Endothelial cell of umbilical vein (primary cell): Measurements from ENCODE around the gene ADARB1. TPM values are rescaled to one million over a fixed set of nuclear protein-coding genes. Genes with fewer than 3 reads are reported as not detected.

ENCODE experiments used
- BruUV-seq: library from RNA; stranded (reverse); fragments of 400-500 nt; replicated peaks from 2 replicates; lab custom pipeline; 2021; lab: Mats Ljungman, UMichigan
- CTCF ChIA-PET: fragments of 300-600, 350-600 bp; sonication (Branson Sonifier 250); formaldehyde crosslinking; loops from one replicate; lab custom pipeline; 2021; ENCODE audit warnings: antibody characterized with exemption, inconsistent platforms; lab: Charles Lee
- POLR2A ChIA-PET: fragments of 300-600, 350-600 bp; sonication (Branson Sonifier 250); formaldehyde crosslinking; loops from one replicate; lab custom pipeline; 2021; ENCODE audit warnings: antibody characterized with exemption, inconsistent platforms; lab: Charles Lee
- DNase-seq: peaks from one replicate; pipeline ENCODE4 v3.0.0-alpha.2; 2011; ENCODE audit warnings: low read depth, low spot score
- FAIRE-seq: peaks from 2 replicates; lab custom pipeline; 2011; peaks lifted over from hg19 to GRCh38; lab: Jason Lieb, UNC
- H2AFZ ChIP-seq: 2 replicates; pipeline ENCODE4 v1.6.0; 2012; ENCODE audit warnings: low read depth, low read length, control low read depth, inconsistent platforms
- H3K27ac ChIP-seq: 2 replicates; pipeline ENCODE4 v1.5.1; 2011; ENCODE audit warnings: low read depth, mild to moderate bottlenecking, control low read depth, low read length, moderate library complexity; ENCODE audit not compliant: insufficient read depth
- H3K27me3 ChIP-seq, 2 experiments: 2 replicates each; pipeline versions ENCODE4 v1.6.0 to v1.6.1; 2011; ENCODE audit warnings: low read length in 2 of 2, mixed read lengths in 1 of 2; ENCODE audit not compliant: control insufficient read depth in 2 of 2, insufficient read depth in 2 of 2
- H3K36me3 ChIP-seq, 2 experiments: 2 replicates in 1 of 2; 3 replicates in 1 of 2; pipeline ENCODE4 v1.5.1; 2011; ENCODE audit warnings: low read length in 2 of 2, mild to moderate bottlenecking in 1 of 2, moderate library complexity in 1 of 2; ENCODE audit not compliant: control insufficient read depth in 2 of 2, insufficient read depth in 2 of 2; ENCODE audit errors: extremely low read depth in 1 of 2
- H3K4me1 ChIP-seq: 3 replicates; pipeline ENCODE4 v1.5.1; 2011; ENCODE audit warnings: mild to moderate bottlenecking, low read length; ENCODE audit not compliant: control insufficient read depth, insufficient read depth; ENCODE audit errors: extremely low read depth
- H3K4me2 ChIP-seq: 2 replicates; pipeline ENCODE4 v1.6.1; 2011; ENCODE audit warnings: low read length, control low read depth, mixed read lengths; ENCODE audit not compliant: insufficient read depth
- H3K4me3 ChIP-seq, 3 experiments: fragments of 200-600 bp in 1 of 3; sonication (generic), shearing (Covaris generic) in 1 of 3; replicated peaks in 1 of 3; 2 replicates each; pipeline ENCODE4 v1.5.1; 2011 to 2016; ENCODE audit warnings: control low read depth in 3 of 3, low read length in 3 of 3, mild to moderate bottlenecking in 2 of 3, inconsistent platforms in 1 of 3, low read depth in 1 of 3, moderate library complexity in 1 of 3; ENCODE audit not compliant: insufficient read depth in 1 of 3
- H3K79me2 ChIP-seq: 2 replicates; pipeline ENCODE4 v1.6.0; 2012; ENCODE audit warnings: low read length, inconsistent platforms; ENCODE audit not compliant: control insufficient read depth, insufficient read depth
- H3K9ac ChIP-seq: replicated peaks from 2 replicates; pipeline ENCODE3; 2011; ENCODE audit warnings: low read length, control low read depth; ENCODE audit not compliant: insufficient read depth; ENCODE audit errors: extremely low read depth
- H3K9me1 ChIP-seq: replicated peaks from 3 replicates; pipeline ENCODE4 v1.6.0; 2011; ENCODE audit warnings: mild to moderate bottlenecking, low read length; ENCODE audit not compliant: control insufficient read depth, insufficient read depth; ENCODE audit errors: extremely low read depth
- H3K9me3 ChIP-seq: replicated peaks from 2 replicates; pipeline ENCODE4 v1.5.1; 2012; ENCODE audit warnings: low read length, inconsistent platforms; ENCODE audit not compliant: control insufficient read depth, insufficient read depth
- H4K20me1 ChIP-seq: replicated peaks from 2 replicates; pipeline ENCODE3; 2011; ENCODE audit warnings: mild to moderate bottlenecking, low read length; ENCODE audit not compliant: control insufficient read depth, insufficient read depth; ENCODE audit errors: extremely low read depth
- CTCF ChIP-seq, 2 donors: IDR thresholded peaks; 1 replicate in 1 of 2; 2 replicates in 1 of 2; pipeline ENCODE4 v1.5.1; 2011; ENCODE audit warnings: low read length in 2 of 2, mild to moderate bottlenecking in 2 of 2, moderate library complexity in 2 of 2, control low read depth in 1 of 2, inconsistent platforms in 1 of 2, low read depth in 1 of 2; ENCODE audit not compliant: insufficient read depth in 1 of 2; ENCODE audit errors: extremely low read depth in 1 of 2
- EZH2 ChIP-seq: IDR thresholded peaks from 2 replicates; pipeline ENCODE4 v1.6.1; 2012; ENCODE audit warnings: borderline replicate concordance, low read depth, mild to moderate bottlenecking, moderate library complexity, low read length, inconsistent platforms; ENCODE audit not compliant: severe bottlenecking
- FOS ChIP-seq: IDR thresholded peaks from 2 replicates; pipeline ENCODE4 v1.6.1; 2011; ENCODE audit warnings: mild to moderate bottlenecking, low read length, moderate library complexity, borderline replicate concordance; ENCODE audit not compliant: insufficient read depth
- GATA2 ChIP-seq: IDR thresholded peaks from 2 replicates; pipeline ENCODE4 v1.7.0; 2011; ENCODE audit warnings: low read depth, mild to moderate bottlenecking, moderate library complexity, mixed read lengths, low read length; ENCODE audit not compliant: insufficient read length, insufficient read depth
- JUN ChIP-seq: IDR thresholded peaks from 2 replicates; pipeline ENCODE4 v1.6.1; 2011; ENCODE audit warnings: borderline replicate concordance, low read depth; ENCODE audit not compliant: insufficient read length, insufficient read depth
- MAX ChIP-seq: IDR thresholded peaks from 2 replicates; pipeline ENCODE4 v1.6.1; 2011; ENCODE audit not compliant: insufficient read depth, insufficient read length
- MYC ChIP-seq: IDR thresholded peaks from one replicate; pipeline ENCODE4 v1.6.1; 2011; ENCODE audit warnings: mild to moderate bottlenecking, low read depth, low read length
- POLR2A ChIP-seq: IDR thresholded peaks from 2 replicates; pipeline ENCODE4 v1.6.1; 2012; ENCODE audit warnings: low read depth, mild to moderate bottlenecking, control low read depth, low read length
- POLR2AphosphoS5 ChIP-seq: IDR thresholded peaks from 2 replicates; pipeline ENCODE4 v1.6.1; 2012; ENCODE audit warnings: low read depth, mild to moderate bottlenecking, control low read depth, low read length, moderate library complexity; ENCODE audit not compliant: insufficient read depth
- dilution Hi-C: fragments of 300-500 bp; cut with MboI; formaldehyde crosslinking; loops from one replicate; pipeline ENCODE4 v1.15.0; 2019; ENCODE audit warnings: low sequenced_read_pairs; ENCODE audit not compliant: extremely low pct_ligation_motif_present
- intact Hi-C: fragments of 100-400 bp; cut with micrococcal nuclease; formaldehyde crosslinking; loops from one replicate; pipeline ENCODE4 v1.10.0; 2022
- polyA plus RNA-seq, 4 experiments: library from polyadenylated mRNA; depleted of rRNA in 3 of 4; stranded (reverse) in 3 of 4; unstranded in 1 of 4; fragments of >200 nt; gene quantifications; 2 replicates each; pipeline versions ENCODE4 v1.2.1 to v1.2.3, GENCODE V29; 2011 to 2012; ENCODE audit warnings: missing spikeins in 1 of 4
- total RNA-seq: library from RNA; stranded (reverse); gene quantifications from 2 replicates; pipeline ENCODE4 v1.2.3, GENCODE V29; 2021

The ADARB1 gene
- total and polyA plus RNA-seq, 2 donors (not counting 3 experiments of a cell fraction or from before 2014, with no cell fraction given) = 32.5 to 54.3 TPM

- Histone ChIP-seq H3K4me3 (no peak overlapping the region), H3K79me2 (peaks cover 15% of the 10 kb centered on the region), H3K9me3 (no peaks in the 10 kb centered on the region), H3K27me3 (no peaks in the 10 kb centered on the region), H3K9me1 (no peaks in the 10 kb centered on the region), H3K27ac (no peak overlapping the region), H4K20me1 (no peaks in the 10 kb centered on the region), H3K4me2 (no peak overlapping the region), H3K9ac (no peak overlapping the region), H3K36me3 (no peaks in the 10 kb centered on the region), H2AFZ (no peak overlapping the region), H3K4me1 (peaks cover 29% of the 10 kb centered on the region)
- intact Hi-C loops = no loop called here
- no peak for DNase-seq
- dilution Hi-C loops = no loop called here
- TF ChIP-seq MYC = no peak
- TF ChIP-seq GATA2 = no peak
- no peak for TF ChIP-seq FOS
- no peak for TF ChIP-seq CTCF (IDR thresholded peaks at IDR 0.05; ENCODE audit: extremely low read depth in 1 of 2, insufficient read depth in 1 of 2, low read depth in 1 of 2, low read length in 2 of 2)
- no peak for TF ChIP-seq POLR2A
- TF ChIP-seq MAX = no peak
- no peak for TF ChIP-seq EZH2
- TF ChIP-seq POLR2AphosphoS5 = no peak
- TF ChIP-seq JUN = no peak
- FAIRE-seq = no peak
- POLR2A ChIA-PET = no interaction called here
- CTCF ChIA-PET = interaction anchor here (1.3 to 8.9 kb wide), 5 partner anchors 8 to 23 kb away, joined by 4 to 64 read pairs (median 8); no protein-coding TSS in a partner anchor
- BruUV-seq = no TSS peak
These were observed 40.1 kb downstream of the ADARB1 start for GRCh38 chr21:45114475-45114874.
